HG02763 (cell line): ENCODE measurements around the gene WNT5A.

Source experiments
- ATAC-seq: cut with Tn5 transposase; IDR thresholded peaks from one replicate; pipeline ENCODE4 v1.9.1; 2021; ENCODE audit warnings: mild to moderate bottlenecking, moderate library complexity; ENCODE audit not compliant: unreplicated experiment

WNT5A gene

GRCh38 chr3:55486857-55487380 is at the start of gene WNT5A:
Gene WNT5A (minus strand): TSS chr3:55487306. CDS start chr3:55486985, 321 bp downstream.
- no peak for ATAC-seq

GRCh38 chr3:55534876-55535275 is 47.8 kb upstream of the WNT5A start:
- ATAC-seq = no peak

- no peak for ATAC-seq
These were observed 45.7 kb upstream of the WNT5A start for GRCh38 chr3:55532806-55533205.

- ATAC-seq = no peak
These were observed 44.2 kb upstream of the WNT5A start for GRCh38 chr3:55531321-55531720.

- no peak for ATAC-seq
These were observed 40.3 kb upstream of the WNT5A start for GRCh38 chr3:55527361-55527760.

GRCh38 chr3:55526332-55527030 is 39.4 kb upstream of the WNT5A start:
- ATAC-seq = no peak

GRCh38 chr3:55525436-55525835 is 38.3 kb upstream of the WNT5A start:
- no peak for ATAC-seq

- no peak for ATAC-seq
These were observed 37.6 kb upstream of the WNT5A start for GRCh38 chr3:55524565-55525244.

- ATAC-seq = no peak
These were observed 36.4 kb upstream of the WNT5A start for GRCh38 chr3:55523471-55523870.

GRCh38 chr3:55521738-55522421 is 34.8 kb upstream of the WNT5A start:
- no peak for ATAC-seq

GRCh38 chr3:55521064-55521737 is 34.1 kb upstream of the WNT5A start:
- ATAC-seq = no peak

GRCh38 chr3:55519019-55519418 is 31.9 kb upstream of the WNT5A start:
- no peak for ATAC-seq

- ATAC-seq = no peak
These were observed 31.3 kb upstream of the WNT5A start for GRCh38 chr3:55518451-55518850.

GRCh38 chr3:55516392-55517030 is 29.4 kb upstream of the WNT5A start:
- ATAC-seq = no peak

- ATAC-seq = no peak
These were observed 28.6 kb upstream of the WNT5A start for GRCh38 chr3:55515550-55516246.

GRCh38 chr3:55514962-55515361 is 27.9 kb upstream of the WNT5A start:
- ATAC-seq = no peak

GRCh38 chr3:55512571-55513343 is 25.7 kb upstream of the WNT5A start:
- no peak for ATAC-seq

- ATAC-seq = no peak
These were observed 24.9 kb upstream of the WNT5A start for GRCh38 chr3:55511895-55512570.

- no peak for ATAC-seq
These were observed 21.2 kb upstream of the WNT5A start for GRCh38 chr3:55508335-55508734.
